GM19035 (cell line): ENCODE results near the gene AP4M1.
A peak's percentile ranks its signal among the peaks of the same experiment; 100 is the strongest.

Experiments used
- ATAC-seq: cut with Tn5 transposase; IDR thresholded peaks from one replicate; pipeline ENCODE4 v1.9.1; 2021; ENCODE audit not compliant: unreplicated experiment

The AP4M1 gene, protein sequence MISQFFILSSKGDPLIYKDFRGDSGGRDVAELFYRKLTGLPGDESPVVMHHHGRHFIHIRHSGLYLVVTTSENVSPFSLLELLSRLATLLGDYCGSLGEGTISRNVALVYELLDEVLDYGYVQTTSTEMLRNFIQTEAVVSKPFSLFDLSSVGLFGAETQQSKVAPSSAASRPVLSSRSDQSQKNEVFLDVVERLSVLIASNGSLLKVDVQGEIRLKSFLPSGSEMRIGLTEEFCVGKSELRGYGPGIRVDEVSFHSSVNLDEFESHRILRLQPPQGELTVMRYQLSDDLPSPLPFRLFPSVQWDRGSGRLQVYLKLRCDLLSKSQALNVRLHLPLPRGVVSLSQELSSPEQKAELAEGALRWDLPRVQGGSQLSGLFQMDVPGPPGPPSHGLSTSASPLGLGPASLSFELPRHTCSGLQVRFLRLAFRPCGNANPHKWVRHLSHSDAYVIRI

GRCh38 chr7:100101016-100101862 lies at the start of gene AP4M1, which contains the start of gene MCM7:
TSS of gene AP4M1 (plus strand) at chr7:100101643. CDS start at chr7:100101715, 72 bp downstream.
TSS of gene MCM7 (minus strand) at chr7:100101397. CDS start at chr7:100101294, 103 bp downstream.
- peak; percentile 85 for ATAC-seq

DNA sequence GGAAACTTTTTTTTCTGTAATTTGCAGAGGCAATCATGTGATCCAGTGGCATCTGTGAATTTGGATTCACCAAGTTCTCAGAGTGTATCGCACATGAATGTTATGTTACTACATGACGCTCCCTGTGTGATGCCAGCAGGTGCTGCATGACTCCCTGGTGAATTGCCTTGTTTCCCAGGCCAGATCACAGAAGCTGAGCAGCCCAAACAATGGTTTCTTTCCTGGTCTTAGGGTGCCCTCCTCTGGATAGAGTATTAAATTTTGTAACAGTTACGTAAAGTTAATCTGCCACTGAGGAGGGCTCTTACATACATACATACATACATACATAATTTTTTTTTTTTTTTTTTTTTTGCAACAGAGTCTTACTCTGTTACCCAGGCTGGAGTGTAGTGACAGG lies 48.2 kb upstream of the AP4M1 start:
- ATAC-seq = no peak

- no peak for ATAC-seq
These were observed 44.4 kb upstream of the AP4M1 start for GRCh38 chr7:100057006-100057405.

DNA sequence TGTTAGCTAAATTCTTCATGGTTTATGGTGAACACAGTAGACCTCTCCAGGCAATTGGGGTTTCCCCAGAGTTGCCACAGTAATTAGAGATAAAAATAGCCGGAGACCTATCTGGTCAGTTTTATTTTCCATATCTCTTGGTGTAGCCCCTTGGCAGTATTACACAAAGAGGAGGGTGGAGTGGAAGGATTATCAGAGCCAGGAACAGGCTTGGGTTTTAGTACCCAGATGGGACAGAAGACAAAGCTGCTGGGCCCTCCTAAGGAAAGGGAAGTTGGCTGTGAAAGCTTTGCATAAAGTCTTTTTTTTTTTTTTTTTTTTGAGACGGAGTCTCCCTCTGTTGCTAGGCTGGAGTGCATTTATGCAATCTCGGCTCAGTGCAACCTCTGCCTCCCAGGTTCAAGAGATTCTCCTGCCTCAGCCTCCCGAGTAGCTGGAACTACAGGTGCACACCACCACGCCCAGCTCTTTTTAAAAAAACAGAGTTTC lies 42.1 kb upstream of the AP4M1 start:
- ATAC-seq = no peak

DNA sequence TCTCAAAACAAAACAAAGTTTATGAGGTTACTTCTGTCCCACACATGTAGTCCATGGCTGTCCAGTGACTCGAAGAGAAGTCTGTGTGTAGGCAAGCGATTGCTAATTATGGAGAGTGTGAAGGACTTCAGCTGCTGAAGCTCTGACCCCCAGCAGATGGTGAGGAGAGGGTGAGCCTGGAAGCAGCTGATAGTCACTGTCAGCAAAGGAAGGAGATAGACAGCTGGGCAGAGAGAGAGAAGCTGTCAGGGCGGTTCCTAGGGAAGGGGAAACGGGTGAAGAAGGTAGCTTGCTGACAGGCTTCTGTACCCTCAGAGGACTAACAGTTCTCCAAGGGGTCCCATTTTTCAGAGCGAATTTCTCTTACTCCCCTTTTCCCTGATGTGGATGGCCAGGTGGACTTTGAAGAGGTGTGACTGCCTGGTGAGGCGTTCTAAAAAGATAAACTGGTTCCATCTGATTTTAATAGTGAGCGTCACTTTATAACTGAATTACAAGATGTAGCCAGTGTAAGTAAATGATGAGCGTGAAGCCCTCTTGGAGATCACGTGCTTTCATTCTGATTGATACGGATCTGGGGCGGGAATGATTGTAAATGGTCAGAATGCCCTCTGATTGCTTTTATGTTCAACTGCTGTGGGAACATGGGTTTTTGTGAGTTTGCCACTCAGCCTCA lies 39.8 kb upstream of the AP4M1 start:
- no peak for ATAC-seq

DNA sequence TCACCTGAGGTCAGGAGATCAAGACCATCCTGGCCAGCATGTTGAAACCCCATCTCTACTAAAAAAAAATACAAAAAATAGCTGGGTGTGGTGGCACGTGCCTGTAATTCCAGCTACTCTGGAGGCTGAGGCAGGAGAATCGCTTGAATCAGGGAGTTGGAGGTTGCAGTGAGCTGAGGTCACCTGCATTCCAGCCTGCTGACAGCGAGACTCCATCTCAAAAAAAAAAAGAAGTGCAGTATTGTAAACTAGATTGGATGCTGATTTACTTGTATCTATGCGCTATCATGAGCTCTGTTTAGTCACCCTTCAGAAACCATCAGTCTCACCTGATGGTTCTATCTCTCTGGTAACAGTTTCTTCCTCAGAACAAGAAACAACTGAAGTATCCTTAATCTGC lies 38.1 kb upstream of the AP4M1 start:
- no peak for ATAC-seq

DNA sequence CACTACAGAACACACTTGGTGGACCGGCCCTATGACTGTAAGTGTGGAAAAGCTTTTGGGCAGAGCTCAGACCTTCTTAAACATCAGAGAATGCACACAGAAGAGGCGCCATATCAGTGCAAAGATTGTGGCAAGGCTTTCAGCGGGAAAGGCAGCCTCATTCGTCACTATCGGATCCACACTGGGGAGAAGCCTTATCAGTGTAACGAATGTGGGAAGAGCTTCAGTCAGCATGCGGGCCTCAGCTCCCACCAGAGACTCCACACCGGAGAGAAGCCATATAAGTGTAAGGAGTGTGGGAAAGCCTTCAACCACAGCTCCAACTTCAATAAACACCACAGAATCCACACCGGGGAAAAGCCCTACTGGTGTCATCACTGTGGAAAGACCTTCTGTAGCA lies 37.3 kb upstream of the AP4M1 start:
- ATAC-seq = no peak

- no peak for ATAC-seq
These were observed 35.8 kb upstream of the AP4M1 start for GRCh38 chr7:100065452-100066186.

- no peak for ATAC-seq
These were observed 34.5 kb upstream of the AP4M1 start for GRCh38 chr7:100066953-100067352.

GRCh38 chr7:100069991-100070390 lies 31.5 kb upstream of the AP4M1 start:
- ATAC-seq = no peak

DNA sequence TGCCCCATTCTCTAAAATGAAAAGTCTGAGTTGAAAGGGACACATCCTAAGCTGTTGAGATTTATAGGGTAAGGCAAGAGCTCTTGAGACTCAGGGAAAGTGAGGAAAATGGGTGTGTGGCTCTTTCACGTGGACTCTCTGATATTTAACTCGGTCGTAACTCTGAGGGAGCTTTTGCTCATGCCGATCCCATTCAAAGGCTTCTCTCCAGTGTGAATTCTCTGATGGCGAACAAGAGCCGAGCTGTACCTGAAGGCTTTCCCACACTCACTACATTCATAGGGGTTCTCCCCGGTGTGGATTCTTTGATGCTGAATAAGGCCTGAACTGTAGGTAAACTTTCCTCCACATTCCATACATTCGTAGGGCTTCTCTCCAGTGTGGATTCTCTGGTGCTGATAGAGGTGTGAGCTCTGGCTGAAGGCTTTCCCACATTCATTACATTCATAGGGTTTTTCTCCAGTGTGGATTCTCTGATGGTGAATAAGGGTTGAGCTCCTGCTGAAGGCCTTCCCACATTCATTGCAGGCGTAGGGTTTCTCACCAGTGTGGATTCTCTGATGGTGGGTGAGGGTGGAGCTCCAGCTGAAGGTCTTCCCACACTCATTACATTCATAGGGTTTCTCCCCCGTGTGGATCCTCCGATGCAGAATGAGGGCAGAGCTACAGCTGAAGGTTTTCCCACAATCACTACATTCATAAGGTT lies 30.3 kb upstream of the AP4M1 start:
- ATAC-seq = no peak

DNA sequence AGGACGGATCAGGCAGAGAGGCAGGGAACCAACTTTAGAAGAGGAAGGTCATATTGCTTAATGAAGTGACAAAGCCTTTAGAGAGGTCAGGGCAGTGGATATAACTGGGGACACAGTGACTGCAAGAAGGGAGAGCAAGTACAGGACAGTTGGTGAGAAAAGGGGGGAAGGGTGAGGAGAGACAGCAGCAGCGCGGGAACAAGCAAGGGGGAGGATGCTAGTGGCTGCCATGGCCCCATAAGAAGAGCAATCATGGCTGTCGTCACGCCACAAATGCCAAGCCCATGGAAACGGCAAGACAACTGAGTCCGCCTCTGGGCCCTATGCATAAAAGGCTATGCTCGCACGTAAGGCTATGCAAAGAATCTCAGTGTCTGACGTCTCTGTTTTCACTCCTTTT lies 29.0 kb upstream of the AP4M1 start:
- no peak for ATAC-seq

GRCh38 chr7:100074841-100075240 lies 26.6 kb upstream of the AP4M1 start:
- ATAC-seq = no peak

- no peak for ATAC-seq
These were observed 26.0 kb upstream of the AP4M1 start for GRCh38 chr7:100075418-100075817.

DNA sequence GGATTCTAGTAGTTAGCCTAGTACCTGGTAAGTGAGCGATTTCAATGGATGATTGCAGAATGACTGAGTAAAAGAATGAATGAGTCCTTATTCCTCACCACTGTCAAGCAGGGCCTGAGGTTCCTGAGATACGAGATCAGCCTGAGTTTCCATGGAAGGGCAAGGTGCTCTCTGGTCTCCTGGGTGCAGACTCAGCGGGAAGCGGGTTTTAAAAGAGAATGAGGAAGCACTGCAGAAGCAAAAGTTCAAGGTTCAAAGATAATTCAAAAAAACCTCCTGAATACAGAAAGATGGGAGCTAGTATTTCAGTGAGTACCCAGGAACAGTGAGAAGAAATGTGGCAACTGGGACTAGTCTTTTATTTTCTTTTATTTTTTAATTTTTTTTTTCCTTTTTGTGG lies 24.2 kb upstream of the AP4M1 start:
- no peak for ATAC-seq

GRCh38 chr7:100079024-100079560 lies 22.4 kb upstream of the AP4M1 start:
- no peak for ATAC-seq

- ATAC-seq = no peak
These were observed 20.4 kb upstream of the AP4M1 start for GRCh38 chr7:100080907-100081534.

GRCh38 chr7:100081535-100082102 lies 19.8 kb upstream of the AP4M1 start, which contains the start of gene ZNF3:
TSS of gene ZNF3 (minus strand) at chr7:100081723. CDS start at chr7:100077357, 4,366 bp downstream.
- peak; percentile 82 for ATAC-seq

- no peak for ATAC-seq
These were observed 18.5 kb upstream of the AP4M1 start for GRCh38 chr7:100082978-100083377.
